ENCODE results near the gene DNAH14. TPM values are rescaled to one million over a fixed set of nuclear protein-coding genes. Genes with fewer than 3 reads are reported as not detected.

Gene DNAH14
- total and polyA plus RNA-seq, 10 of the 15 experiments (the other 5 are each of a cell fraction or from before 2014, with no cell fraction given), result 2.0 to 7.9 (median 4.8) TPM

DNA sequence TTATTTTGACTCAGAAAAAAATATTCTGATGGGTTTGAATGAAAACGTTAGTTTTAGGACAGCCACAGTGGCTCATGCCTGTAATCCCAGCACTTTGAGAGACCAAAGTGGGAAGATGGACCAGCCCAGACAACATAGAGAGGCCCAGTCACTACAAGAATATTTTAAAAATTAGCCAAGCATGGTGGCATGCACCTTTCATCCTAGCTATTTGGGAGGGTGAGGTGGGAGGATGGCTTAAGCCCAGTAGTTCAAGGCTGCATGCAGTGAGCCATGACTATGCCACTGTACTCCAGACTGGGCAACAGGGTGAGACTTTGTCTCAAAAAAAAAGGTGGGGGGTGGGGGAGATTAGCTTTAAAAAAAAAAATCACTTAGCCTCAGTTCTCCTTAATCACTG lies 370.9 kb downstream of the DNAH14 start:
- ChIA-PET RAD21 (ENCODE audit: unreplicated experiment) (no interaction called here), POLR2A (no interaction called here), SMC1A (ENCODE audit: uncharacterized antibody, unreplicated experiment) (interaction anchor here (1.1 to 1.2 kb wide), 2 partner anchors 8 to 36 kb away, joined by 3 read pairs; no protein-coding TSS in a partner anchor), CTCF (interaction anchor here (1.6 kb wide), 1 partner anchor 19 kb away, joined by 4 read pairs; no protein-coding TSS in a partner anchor)
- Histone ChIP-seq H4K20me1 (ENCODE audit: control insufficient read depth, insufficient read depth) (no peaks in the 10 kb centered on the region), H3K4me2 (ENCODE audit: control insufficient read depth, insufficient read depth) (no peak overlapping the region), H3K79me2 (ENCODE audit: control insufficient read depth, insufficient read depth, low read length) (no peaks in the 10 kb centered on the region), H3K36me3 (ENCODE audit: control insufficient read depth in 2 of 2, insufficient read depth in 2 of 2, low read length in 1 of 2) (no peaks in the 10 kb centered on the region), H2AFZ (ENCODE audit: control insufficient read depth, low read depth, low read length) (no peak overlapping the region), H3K4me3 (no peak overlapping the region), H3K9me3 (replicated peaks; ENCODE audit: control insufficient read depth, insufficient read depth, low read length) (no peaks in the 10 kb centered on the region), H3K27me3 (replicated peaks in 1 of 2; ENCODE audit: control insufficient read depth in 2 of 2, insufficient read depth in 2 of 2, low read length in 1 of 2) (no peaks in the 10 kb centered on the region), H3K27ac (ENCODE audit: control insufficient read depth, insufficient read depth) (no peak overlapping the region), H3K4me1 (ENCODE audit: control insufficient read depth, insufficient read depth, low read length) (no peaks in the 10 kb centered on the region), H3K9ac (ENCODE audit: control insufficient read depth, insufficient read depth, low read length) (no peak overlapping the region)
- intact Hi-C loops (cut with micrococcal nuclease; ENCODE audit: unreplicated experiment), result no loop called here
- WGBS (ENCODE audit: insufficient coverage, insufficient replicate concordance, low lambda C conversion rate, missing lambda C conversion rate), result 19% methylated on average over 1 of the region's 1 CpG
- ATAC-seq, result no peak
- FAIRE-seq, result no peak
- DNase-seq (ENCODE audit: low read depth, low spot score), result no peak
- no TSS peak for BruUV-seq (replicated peaks)
- in situ Hi-C loops (cut with MboI), result no loop called here
- no peak for TF ChIP-seq GABPA (IDR thresholded peaks at IDR 0.05; ENCODE audit: low read depth)
- TF ChIP-seq NR2F1 (conservative IDR thresholded peaks at IDR 0.05), result no peak
- TF ChIP-seq, protein P1, sequence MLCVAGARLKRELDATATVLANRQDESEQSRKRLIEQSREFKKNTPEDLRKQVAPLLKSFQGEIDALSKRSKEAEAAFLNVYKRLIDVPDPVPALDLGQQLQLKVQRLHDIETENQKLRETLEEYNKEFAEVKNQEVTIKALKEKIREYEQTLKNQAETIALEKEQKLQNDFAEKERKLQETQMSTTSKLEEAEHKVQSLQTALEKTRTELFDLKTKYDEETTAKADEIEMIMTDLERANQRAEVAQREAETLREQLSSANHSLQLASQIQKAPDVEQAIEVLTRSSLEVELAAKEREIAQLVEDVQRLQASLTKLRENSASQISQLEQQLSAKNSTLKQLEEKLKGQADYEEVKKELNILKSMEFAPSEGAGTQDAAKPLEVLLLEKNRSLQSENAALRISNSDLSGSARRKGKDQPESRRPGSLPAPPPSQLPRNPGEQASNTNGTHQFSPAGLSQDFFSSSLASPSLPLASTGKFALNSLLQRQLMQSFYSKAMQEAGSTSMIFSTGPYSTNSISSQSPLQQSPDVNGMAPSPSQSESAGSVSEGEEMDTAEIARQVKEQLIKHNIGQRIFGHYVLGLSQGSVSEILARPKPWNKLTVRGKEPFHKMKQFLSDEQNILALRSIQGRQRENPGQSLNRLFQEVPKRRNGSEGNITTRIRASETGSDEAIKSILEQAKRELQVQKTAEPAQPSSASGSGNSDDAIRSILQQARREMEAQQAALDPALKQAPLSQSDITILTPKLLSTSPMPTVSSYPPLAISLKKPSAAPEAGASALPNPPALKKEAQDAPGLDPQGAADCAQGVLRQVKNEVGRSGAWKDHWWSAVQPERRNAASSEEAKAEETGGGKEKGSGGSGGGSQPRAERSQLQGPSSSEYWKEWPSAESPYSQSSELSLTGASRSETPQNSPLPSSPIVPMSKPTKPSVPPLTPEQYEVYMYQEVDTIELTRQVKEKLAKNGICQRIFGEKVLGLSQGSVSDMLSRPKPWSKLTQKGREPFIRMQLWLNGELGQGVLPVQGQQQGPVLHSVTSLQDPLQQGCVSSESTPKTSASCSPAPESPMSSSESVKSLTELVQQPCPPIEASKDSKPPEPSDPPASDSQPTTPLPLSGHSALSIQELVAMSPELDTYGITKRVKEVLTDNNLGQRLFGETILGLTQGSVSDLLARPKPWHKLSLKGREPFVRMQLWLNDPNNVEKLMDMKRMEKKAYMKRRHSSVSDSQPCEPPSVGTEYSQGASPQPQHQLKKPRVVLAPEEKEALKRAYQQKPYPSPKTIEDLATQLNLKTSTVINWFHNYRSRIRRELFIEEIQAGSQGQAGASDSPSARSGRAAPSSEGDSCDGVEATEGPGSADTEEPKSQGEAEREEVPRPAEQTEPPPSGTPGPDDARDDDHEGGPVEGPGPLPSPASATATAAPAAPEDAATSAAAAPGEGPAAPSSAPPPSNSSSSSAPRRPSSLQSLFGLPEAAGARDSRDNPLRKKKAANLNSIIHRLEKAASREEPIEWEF (IDR thresholded peaks at IDR 0.05; ENCODE audit: insufficient replicate concordance, low read depth, low read length), result no peak
- TF ChIP-seq, protein P2, sequence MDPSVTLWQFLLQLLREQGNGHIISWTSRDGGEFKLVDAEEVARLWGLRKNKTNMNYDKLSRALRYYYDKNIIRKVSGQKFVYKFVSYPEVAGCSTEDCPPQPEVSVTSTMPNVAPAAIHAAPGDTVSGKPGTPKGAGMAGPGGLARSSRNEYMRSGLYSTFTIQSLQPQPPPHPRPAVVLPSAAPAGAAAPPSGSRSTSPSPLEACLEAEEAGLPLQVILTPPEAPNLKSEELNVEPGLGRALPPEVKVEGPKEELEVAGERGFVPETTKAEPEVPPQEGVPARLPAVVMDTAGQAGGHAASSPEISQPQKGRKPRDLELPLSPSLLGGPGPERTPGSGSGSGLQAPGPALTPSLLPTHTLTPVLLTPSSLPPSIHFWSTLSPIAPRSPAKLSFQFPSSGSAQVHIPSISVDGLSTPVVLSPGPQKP (IDR thresholded peaks at IDR 0.05; ENCODE audit: low read depth, low read length), result no peak
- TF ChIP-seq KDM1A (IDR thresholded peaks at IDR 0.05; ENCODE audit: borderline replicate concordance), result no peak
- TF ChIP-seq GATAD2B (conservative IDR thresholded peaks at IDR 0.05; ENCODE audit: low read depth), result no peak
- TF ChIP-seq, protein P3, sequence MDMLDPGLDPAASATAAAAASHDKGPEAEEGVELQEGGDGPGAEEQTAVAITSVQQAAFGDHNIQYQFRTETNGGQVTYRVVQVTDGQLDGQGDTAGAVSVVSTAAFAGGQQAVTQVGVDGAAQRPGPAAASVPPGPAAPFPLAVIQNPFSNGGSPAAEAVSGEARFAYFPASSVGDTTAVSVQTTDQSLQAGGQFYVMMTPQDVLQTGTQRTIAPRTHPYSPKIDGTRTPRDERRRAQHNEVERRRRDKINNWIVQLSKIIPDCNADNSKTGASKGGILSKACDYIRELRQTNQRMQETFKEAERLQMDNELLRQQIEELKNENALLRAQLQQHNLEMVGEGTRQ (IDR thresholded peaks at IDR 0.05; ENCODE audit: borderline replicate concordance, low read depth, low read length), result no peak
- TF ChIP-seq, protein P4, sequence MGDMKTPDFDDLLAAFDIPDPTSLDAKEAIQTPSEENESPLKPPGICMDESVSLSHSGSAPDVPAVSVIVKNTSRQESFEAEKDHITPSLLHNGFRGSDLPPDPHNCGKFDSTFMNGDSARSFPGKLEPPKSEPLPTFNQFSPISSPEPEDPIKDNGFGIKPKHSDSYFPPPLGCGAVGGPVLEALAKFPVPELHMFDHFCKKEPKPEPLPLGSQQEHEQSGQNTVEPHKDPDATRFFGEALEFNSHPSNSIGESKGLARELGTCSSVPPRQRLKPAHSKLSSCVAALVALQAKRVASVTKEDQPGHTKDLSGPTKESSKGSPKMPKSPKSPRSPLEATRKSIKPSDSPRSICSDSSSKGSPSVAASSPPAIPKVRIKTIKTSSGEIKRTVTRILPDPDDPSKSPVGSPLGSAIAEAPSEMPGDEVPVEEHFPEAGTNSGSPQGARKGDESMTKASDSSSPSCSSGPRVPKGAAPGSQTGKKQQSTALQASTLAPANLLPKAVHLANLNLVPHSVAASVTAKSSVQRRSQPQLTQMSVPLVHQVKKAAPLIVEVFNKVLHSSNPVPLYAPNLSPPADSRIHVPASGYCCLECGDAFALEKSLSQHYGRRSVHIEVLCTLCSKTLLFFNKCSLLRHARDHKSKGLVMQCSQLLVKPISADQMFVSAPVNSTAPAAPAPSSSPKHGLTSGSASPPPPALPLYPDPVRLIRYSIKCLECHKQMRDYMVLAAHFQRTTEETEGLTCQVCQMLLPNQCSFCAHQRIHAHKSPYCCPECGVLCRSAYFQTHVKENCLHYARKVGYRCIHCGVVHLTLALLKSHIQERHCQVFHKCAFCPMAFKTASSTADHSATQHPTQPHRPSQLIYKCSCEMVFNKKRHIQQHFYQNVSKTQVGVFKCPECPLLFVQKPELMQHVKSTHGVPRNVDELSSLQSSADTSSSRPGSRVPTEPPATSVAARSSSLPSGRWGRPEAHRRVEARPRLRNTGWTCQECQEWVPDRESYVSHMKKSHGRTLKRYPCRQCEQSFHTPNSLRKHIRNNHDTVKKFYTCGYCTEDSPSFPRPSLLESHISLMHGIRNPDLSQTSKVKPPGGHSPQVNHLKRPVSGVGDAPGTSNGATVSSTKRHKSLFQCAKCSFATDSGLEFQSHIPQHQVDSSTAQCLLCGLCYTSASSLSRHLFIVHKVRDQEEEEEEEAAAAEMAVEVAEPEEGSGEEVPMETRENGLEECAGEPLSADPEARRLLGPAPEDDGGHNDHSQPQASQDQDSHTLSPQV (IDR thresholded peaks at IDR 0.05), result no peak
- no peak for TF ChIP-seq NFYA (IDR thresholded peaks at IDR 0.05; ENCODE audit: borderline replicate concordance, low read depth, low read length)
- TF ChIP-seq TCF12 (IDR thresholded peaks at IDR 0.05; ENCODE audit: low read depth, low read length), result no peak
- TF ChIP-seq BMI1 (IDR thresholded peaks at IDR 0.05; ENCODE audit: borderline replicate concordance), result no peak
- no peak for TF ChIP-seq CBFB (IDR thresholded peaks at IDR 0.05; ENCODE audit: low read depth)
- no peak for TF ChIP-seq CBX3 (IDR thresholded peaks at IDR 0.05; ENCODE audit: borderline replicate concordance, low read depth)

All from GM12878 (cell line).